ENCODE measurements around the gene SLU7. TPM values are rescaled to one million over a fixed set of nuclear protein-coding genes. Genes with fewer than 3 reads are reported as not detected.

Gene SLU7
- total RNA-seq, 1 experiment from 2014 or later, result 75.3 TPM

DNA sequence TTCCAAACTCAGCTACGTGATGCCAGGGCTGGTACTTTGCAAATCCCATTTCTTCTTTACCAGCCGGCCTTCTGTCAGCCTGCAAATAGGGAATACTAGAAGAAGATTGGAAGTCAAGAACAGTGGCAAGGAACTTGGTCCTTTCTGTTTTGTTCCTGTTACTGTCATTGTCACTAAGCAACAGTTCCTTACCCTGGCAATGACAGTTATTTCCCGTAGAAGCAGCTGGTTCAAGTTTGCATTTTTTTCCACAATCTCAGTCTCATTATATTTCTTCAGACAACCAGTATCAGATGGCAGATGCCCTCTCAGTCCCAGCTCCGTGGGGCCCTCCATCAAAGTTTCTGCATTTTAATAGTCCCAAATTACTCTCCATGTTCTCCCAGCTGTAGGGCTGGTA, 39.4 kb downstream of the SLU7 start:
- no peak for DNase-seq
- no peaks in the 10 kb centered on the region for H3F3A ChIP-seq (ENCODE audit: insufficient read depth, low read depth)
- no peaks in the 10 kb centered on the region for H3K9me3 ChIP-seq (ENCODE audit: insufficient read depth, low read depth)
- no peaks in the 10 kb centered on the region for H4K20me1 ChIP-seq (ENCODE audit: insufficient read depth)
- no peak overlapping the region for H2AFZ ChIP-seq
- intact Hi-C loops (cut with micrococcal nuclease; ENCODE audit: unreplicated experiment), result no loop called here
- no peaks in the 10 kb centered on the region for H3K36me3 ChIP-seq (ENCODE audit: low read depth)
- H3K4me2 ChIP-seq, result no peak overlapping the region
- H3K9me2 ChIP-seq (ENCODE audit: insufficient read depth), result no peaks in the 10 kb centered on the region
- H3K4me3 ChIP-seq, result no peak overlapping the region
- no peak overlapping the region for H3K27ac ChIP-seq
- no TSS peak for BruUV-seq (replicated peaks)
- H3K4me1 ChIP-seq (replicated peaks; ENCODE audit: insufficient read depth), result no peaks in the 10 kb centered on the region
- CTCF ChIA-PET, result interaction anchor here (1.0 kb wide), 1 partner anchor 16 kb away, joined by 3 read pairs; no protein-coding TSS in a partner anchor
- POLR2A ChIA-PET (ENCODE audit: unreplicated experiment), result no interaction called here
- peaks cover 14% of the 10 kb centered on the region; the same call in 1 of the 2 replicates for H3K27me3 ChIP-seq (ENCODE audit: insufficient read depth, low read depth)
- TF ChIP-seq EZH2 (IDR thresholded peaks at IDR 0.05; ENCODE audit: low read depth), result no peak
- TF ChIP-seq, protein P1, sequence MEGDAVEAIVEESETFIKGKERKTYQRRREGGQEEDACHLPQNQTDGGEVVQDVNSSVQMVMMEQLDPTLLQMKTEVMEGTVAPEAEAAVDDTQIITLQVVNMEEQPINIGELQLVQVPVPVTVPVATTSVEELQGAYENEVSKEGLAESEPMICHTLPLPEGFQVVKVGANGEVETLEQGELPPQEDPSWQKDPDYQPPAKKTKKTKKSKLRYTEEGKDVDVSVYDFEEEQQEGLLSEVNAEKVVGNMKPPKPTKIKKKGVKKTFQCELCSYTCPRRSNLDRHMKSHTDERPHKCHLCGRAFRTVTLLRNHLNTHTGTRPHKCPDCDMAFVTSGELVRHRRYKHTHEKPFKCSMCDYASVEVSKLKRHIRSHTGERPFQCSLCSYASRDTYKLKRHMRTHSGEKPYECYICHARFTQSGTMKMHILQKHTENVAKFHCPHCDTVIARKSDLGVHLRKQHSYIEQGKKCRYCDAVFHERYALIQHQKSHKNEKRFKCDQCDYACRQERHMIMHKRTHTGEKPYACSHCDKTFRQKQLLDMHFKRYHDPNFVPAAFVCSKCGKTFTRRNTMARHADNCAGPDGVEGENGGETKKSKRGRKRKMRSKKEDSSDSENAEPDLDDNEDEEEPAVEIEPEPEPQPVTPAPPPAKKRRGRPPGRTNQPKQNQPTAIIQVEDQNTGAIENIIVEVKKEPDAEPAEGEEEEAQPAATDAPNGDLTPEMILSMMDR (conservative IDR thresholded peaks at IDR 0.05), result no peak
- no peaks in the 10 kb centered on the region for H3K79me2 ChIP-seq (ENCODE audit: low read depth)

GRCh38 chr5:160378330-160378729, 40.6 kb downstream of the SLU7 start:
- Histone ChIP-seq H3K9me3 (ENCODE audit: insufficient read depth, low read depth) (no peaks in the 10 kb centered on the region), H2AFZ (no peak overlapping the region), H3K27ac (no peak overlapping the region), H3K79me2 (ENCODE audit: low read depth) (no peaks in the 10 kb centered on the region), H3K36me3 (ENCODE audit: low read depth) (no peaks in the 10 kb centered on the region), H3K27me3 (ENCODE audit: insufficient read depth, low read depth) (peaks cover 23% of the 10 kb centered on the region; the same call in 1 of the 2 replicates), H3F3A (ENCODE audit: insufficient read depth, low read depth) (no peaks in the 10 kb centered on the region), H3K9me2 (ENCODE audit: insufficient read depth) (no peaks in the 10 kb centered on the region), H4K20me1 (ENCODE audit: insufficient read depth) (no peaks in the 10 kb centered on the region), H3K4me3 (no peak overlapping the region), H3K4me2 (no peak overlapping the region), H3K4me1 (replicated peaks; ENCODE audit: insufficient read depth) (no peaks in the 10 kb centered on the region)
- TF ChIP-seq, protein P1 (conservative IDR thresholded peaks at IDR 0.05), result no peak
- TF ChIP-seq EZH2 (IDR thresholded peaks at IDR 0.05; ENCODE audit: low read depth), result no peak
- DNase-seq, result no peak
- intact Hi-C loops (cut with micrococcal nuclease; ENCODE audit: unreplicated experiment), result no loop called here
- ChIA-PET POLR2A (ENCODE audit: unreplicated experiment) (no interaction called here), CTCF (interaction anchor here (0.6 kb wide), 1 partner anchor 1105 kb away, joined by 5 read pairs; no protein-coding TSS in a partner anchor)
- BruUV-seq (replicated peaks), result no TSS peak

DNA sequence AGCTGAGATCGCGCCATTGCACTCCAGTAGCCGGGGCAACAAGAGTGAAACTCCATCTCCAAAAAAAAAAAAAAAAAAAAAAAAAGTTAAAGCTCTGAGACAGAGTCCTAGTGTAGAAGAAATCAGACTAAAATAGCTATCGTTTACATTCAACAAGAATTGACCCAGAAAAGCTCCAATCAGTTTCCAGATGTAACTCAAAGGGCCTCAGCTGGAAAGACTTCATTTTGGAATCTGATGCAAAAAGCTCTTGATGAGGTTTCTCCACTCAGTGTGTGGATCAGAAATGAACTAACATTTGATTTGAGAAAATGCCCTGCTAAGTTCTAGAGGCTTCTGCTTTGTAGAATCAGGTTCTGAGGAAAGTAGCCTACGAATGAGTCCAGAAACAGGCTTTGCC, 41.2 kb downstream of the SLU7 start:
- H4K20me1 ChIP-seq (ENCODE audit: insufficient read depth), result no peaks in the 10 kb centered on the region
- peaks cover 30% of the 10 kb centered on the region for H3K27me3 ChIP-seq (ENCODE audit: insufficient read depth, low read depth)
- POLR2A ChIA-PET (ENCODE audit: unreplicated experiment), result no interaction called here

More for the DNA sequence above, 41.2 kb downstream of the SLU7 start:
- no peak for DNase-seq
- Histone ChIP-seq H3K4me3 (no peak overlapping the region), H3K9me3 (ENCODE audit: insufficient read depth, low read depth) (no peaks in the 10 kb centered on the region), H3K4me1 (replicated peaks; ENCODE audit: insufficient read depth) (no peaks in the 10 kb centered on the region), H3K9me2 (ENCODE audit: insufficient read depth) (no peaks in the 10 kb centered on the region), H3K4me2 (no peak overlapping the region), H2AFZ (no peak overlapping the region), H3K79me2 (ENCODE audit: low read depth) (no peaks in the 10 kb centered on the region), H3K36me3 (ENCODE audit: low read depth) (no peaks in the 10 kb centered on the region), H3F3A (ENCODE audit: insufficient read depth, low read depth) (no peaks in the 10 kb centered on the region), H3K27ac (no peak overlapping the region)
- CTCF ChIA-PET, result interaction anchor here (0.6 kb wide), 1 partner anchor 16 kb away, joined by 9 read pairs; no protein-coding TSS in a partner anchor
- intact Hi-C loops (cut with micrococcal nuclease; ENCODE audit: unreplicated experiment), result no loop called here
- no TSS peak for BruUV-seq (replicated peaks)
- TF ChIP-seq, protein P1 (conservative IDR thresholded peaks at IDR 0.05), result no peak
- no peak for TF ChIP-seq EZH2 (IDR thresholded peaks at IDR 0.05; ENCODE audit: low read depth)

Data from PC-9 (cell line).